VCaP (cell line): ENCODE results near the gene UCK1.
"Not testable (repeated sequence)": the region's sequence is repeated elsewhere in the genome, so short reads cannot be mapped to it uniquely, and the experiment has no call there.

Source experiments
- H3K27ac ChIP-seq: fragments of 450-650 bp; 2 replicates; pipeline ENCODE4 v1.5.1; 2017
- CTCF ChIP-seq: fragments of 450-650 bp; conservative IDR thresholded peaks from 2 replicates; pipeline ENCODE4 v1.5.1; 2017; ENCODE audit warnings: mild to moderate bottlenecking, moderate library complexity

UCK1 gene

GRCh38 chr9:131559421-131560000 lies 28.4 kb upstream of the UCK1 start:
- H3K27ac ChIP-seq: no peak overlapping the region
- peak; percentile 29; the same call in 1 of the 2 replicates for TF ChIP-seq CTCF

GRCh38 chr9:131557855-131558548 lies 26.9 kb upstream of the UCK1 start:
- no peak for TF ChIP-seq CTCF
- no peak overlapping the region for H3K27ac ChIP-seq

GRCh38 chr9:131555841-131556673 lies 25.0 kb upstream of the UCK1 start:
- H3K27ac ChIP-seq: no peak overlapping the region
- no peak for TF ChIP-seq CTCF

- H3K27ac ChIP-seq: no peak overlapping the region
- no peak for TF ChIP-seq CTCF
Observed at GRCh38 chr9:131554843-131555351, 23.8 kb upstream of the UCK1 start.

DNA sequence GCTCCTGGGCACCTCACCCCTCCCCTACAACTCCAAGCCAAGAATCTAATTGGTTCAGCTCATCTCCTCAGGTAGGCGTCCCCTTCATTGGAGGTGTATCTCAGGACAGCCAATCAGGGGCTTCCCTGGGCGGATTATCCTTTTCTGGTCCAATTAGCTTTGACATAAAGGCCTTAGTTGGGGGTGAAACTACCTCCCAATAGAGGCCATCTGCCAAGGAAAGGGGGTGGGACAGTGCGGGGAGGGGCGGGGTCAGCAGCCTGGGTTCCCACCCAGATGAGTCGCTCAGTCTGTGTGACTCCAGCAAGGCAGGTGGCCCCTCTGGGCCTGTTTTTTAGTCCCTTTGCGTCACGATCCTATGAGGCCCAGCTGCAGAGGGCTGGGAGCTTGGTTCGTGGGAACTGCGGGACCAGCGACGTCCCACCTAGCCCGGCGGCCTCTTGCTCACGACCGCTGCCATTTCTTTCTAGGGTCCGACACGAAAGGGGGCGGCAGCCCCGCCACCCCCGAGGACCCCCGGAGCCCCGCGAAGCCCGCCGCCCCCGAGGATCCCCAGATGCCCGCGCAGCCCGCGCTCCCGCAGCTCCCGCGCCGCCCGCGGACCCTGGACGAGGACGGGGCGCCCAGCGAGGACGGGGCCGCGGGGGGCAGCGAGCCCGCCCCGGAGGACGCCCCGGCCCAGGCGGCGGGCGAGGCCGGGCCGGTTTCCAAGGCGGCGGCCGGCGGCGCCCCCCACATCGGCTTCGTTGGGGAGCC lies 23.2 kb upstream of the UCK1 start:
- H3K27ac ChIP-seq: no peak overlapping the region
- TF ChIP-seq CTCF: no peak

DNA sequence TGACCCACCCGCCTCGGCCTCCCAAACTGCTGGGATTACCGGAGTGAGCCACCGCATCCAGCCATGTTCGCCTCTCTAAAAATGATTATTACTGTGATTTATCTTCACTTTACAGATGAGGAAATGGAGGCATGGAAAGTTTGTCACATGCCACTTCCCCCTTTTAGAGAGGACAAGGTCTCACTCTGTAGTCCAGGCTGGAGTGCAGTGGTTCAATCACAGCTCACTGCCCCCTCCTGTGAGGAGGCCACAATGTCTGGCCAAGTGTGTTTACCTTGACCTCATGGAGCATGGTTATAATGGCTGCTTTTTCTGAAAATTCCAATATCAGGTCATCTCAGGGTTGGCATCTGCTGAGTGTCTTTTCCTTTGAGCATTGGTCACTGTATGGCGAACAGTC lies 21.0 kb upstream of the UCK1 start:
- H3K27ac ChIP-seq: no peak overlapping the region
- no peak for TF ChIP-seq CTCF

DNA sequence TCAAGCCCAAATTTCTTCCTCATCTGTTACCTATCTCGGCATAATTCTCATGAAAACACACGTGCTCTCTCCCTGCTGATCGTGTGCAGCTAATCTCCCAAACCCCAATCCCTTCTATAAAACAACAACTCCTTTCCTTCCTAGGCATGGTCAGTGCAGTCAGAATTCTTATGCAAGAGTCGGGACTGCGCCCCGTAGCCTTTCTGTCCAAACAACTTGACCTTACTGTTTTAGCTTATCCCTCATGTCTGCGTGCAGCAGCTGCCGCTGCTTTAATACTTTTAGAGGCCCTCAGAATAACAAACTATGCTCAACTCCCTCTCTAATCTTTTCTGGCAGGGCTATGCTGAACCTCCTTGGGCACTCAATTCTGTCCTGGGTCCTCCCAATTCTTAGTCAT lies 19.4 kb upstream of the UCK1 start:
- not testable (repeated sequence) for H3K27ac ChIP-seq

GRCh38 chr9:131549186-131549585 lies 18.1 kb upstream of the UCK1 start:
- not testable (repeated sequence) for H3K27ac ChIP-seq
